Measurements from ENCODE around the gene ATG4B.

- TF ChIP-seq CTCF (IDR thresholded peaks at IDR 0.05), result no peak
- TF ChIP-seq POLR2A (IDR thresholded peaks at IDR 0.05), result no peak
These were observed 34.2 kb downstream of the ATG4B start for GRCh38 chr2:241671457-241672240.

All from heart left ventricle (tissue), 13 donors.